Measurements from ENCODE around the gene HOXD9.

Gene HOXD9

DNA sequence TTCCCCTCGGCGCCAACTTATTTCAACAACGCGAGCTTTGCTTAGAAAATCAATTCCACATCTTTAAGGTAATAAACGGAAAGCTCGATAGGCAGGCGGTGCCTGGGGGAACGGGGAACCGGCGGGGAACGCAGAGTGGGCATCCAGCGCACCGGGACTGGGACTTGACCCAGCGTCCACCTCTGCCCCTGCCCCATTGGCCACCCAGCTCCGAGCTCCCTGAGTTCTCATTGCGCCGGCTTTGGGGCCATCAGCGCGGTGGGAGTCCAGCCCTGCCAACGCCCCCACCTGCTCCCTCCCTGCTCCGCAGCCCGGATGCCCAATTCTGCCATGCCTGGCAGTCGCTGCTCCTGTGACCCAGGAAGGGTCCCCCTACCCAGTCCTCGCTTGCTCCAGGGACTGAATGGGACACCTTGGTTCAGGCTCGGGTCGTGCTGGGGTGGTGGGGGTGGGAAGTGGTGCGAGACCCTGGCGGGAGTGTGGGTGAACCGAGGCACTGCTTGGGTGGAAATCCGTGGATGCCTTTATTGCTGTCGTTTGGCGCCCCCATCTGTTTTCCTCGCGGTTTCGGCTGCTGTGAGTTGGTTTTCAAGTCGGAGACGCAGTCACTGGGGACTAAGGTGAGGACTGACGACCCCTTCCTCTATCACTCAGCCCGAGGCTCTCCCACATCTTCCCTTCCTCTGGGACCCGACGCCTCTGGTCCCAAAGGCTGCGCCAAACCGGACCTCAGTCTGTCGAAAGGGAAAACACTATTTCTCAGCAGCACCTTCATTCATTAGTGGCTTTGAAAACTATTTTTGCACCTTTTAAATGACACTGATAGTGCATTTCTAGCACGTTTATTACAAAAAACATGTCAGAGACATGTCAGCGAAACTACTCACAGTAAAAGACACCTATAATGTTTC lies 36.4 kb upstream of the HOXD9 start:
- no peak for DNase-seq

DNA sequence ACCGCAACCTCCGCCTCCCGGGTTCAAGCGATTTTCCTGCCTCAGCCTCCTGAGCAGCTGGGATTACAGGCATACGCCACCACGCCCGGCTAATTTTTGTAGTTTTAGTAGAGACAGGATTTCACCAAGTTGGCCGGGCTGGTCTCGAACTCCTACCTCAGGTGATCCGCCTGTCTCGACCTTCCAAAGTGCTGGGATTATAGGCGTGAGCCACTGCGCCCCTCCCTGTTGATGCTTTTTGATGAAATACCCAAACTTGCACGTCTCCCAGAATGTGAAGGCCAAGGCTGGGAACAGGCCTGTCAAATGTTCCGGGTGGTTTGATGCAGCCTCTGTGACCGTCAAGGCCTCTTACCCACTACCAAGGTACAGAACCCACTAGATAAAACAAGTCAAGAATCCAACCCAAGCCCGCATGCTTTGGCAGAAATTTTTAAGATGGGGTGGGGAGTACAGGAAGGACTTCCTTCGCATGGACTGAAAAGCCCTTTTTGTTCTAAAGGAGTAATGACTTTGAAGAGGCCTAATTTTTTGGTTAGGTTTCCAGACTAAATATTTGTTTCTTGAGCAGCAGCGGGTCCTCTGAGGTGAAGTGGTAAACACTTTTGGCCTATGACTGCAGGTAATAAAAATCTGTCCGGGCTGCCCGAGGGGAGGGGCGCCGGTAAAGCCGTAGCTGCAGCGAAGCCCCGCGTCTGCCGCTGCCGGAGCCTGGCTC lies 35.0 kb upstream of the HOXD9 start:
- DNase-seq: no peak

DNA sequence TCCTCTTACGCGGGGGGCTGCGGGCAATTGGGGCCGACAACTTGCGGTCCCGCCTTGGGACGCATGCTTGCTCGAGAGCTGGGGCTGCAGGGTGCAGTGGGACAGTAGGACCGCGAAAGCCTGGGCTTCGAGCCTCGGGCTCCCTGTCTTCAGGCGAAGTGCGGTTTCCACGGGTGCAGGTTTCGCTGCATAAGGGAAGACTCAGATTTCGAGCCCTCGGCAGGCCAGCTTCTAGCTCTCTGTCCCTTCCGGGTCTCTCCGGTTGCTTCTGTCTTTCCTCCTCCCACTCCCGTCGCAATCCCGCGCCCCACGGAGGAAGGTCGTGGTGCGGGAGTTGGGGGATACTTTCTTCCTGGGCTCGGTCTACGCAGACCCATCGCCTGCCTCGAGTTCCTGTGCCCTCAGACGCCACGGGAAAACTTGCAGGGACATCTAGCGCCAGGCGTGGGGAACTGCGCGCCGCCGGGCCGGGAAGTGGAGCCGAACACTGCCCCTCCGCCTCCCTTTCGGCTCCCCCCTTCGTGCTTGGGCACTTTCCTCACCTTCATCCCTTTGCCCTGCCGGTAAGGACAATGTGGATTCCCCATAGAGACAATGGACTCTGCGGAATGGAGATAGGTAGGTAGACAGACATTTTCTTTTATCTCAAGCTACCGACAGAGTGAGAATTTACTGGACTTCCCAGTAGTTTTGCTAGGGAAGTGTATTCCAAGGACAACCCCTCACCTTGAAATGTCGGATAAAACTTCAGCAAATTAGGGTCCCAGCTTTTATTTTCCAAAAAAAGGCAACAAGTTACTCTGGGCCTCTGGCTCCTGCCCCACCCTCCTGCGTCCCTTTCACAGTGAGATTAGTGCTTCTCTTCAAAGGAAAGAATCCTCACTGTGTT lies 34.2 kb upstream of the HOXD9 start:
- DNase-seq: no peak

DNA sequence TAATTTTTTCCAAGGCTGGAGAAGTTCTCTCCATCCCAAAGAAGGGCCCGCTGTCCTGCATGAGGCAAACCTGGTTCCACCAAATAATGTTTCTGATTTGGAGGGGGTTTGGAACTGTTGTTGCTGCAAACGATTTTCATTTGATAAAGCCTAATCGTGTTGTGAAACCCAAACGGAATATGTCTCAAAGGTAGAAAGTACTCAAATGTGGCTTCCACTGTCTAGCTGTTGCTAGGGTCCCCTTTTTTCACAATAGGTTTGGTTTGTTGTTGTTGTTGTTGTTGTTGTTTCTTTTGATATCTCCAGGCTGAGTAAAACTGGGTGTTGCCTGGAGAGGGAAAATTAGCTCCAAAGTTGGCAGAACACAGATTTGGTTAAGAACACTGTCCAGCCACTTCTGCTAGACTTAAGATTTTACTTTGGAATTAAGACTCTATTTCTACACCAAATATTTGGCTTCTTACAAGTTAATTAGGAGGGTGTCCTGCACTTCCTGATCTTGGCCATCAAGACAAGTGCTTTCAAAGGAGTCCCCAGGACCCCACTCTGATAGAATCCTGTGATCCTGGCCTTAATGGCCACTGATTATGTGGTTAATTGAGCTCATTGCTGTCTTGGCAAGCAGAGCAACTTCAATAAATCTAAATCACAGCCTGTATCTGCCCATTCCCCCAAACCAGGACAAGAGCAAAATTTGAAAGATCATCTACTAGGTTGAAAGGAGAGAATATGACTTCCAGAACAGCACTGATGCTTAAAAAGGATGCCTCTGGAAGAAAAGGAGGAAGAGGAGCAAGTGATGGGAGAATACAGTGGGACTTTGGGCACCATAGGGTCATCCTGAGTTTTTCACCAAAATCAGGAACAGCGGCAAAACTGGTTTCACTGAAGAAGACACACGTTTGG lies 33.3 kb upstream of the HOXD9 start:
- DNase-seq: no peak

DNA sequence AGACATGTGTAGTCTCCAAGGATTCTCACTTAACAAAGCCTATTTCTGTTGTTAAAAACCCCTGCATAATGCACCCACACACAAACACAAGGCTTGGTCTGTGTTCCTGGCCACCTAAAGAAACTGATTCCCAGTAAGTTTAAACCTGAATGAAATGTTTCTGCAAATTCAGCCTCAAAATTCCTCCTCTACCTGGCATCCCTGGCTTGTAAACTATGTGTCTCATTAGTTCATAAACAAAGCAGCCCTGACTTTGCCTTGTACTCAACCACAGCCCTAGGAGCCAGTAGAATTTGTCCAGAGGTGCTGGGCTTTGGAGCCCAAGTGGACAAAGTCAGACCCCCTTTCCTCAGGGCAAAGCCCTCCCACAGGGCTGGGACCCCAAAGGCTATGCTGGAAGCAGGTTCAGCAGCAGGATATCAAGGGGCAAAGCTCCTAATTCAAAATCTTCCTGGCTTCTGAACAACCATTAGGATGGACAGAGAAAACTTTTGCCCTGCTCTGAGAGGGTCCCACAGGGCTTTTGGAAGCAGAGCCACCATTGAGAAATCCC lies 32.6 kb upstream of the HOXD9 start:
- no peak for DNase-seq

DNA sequence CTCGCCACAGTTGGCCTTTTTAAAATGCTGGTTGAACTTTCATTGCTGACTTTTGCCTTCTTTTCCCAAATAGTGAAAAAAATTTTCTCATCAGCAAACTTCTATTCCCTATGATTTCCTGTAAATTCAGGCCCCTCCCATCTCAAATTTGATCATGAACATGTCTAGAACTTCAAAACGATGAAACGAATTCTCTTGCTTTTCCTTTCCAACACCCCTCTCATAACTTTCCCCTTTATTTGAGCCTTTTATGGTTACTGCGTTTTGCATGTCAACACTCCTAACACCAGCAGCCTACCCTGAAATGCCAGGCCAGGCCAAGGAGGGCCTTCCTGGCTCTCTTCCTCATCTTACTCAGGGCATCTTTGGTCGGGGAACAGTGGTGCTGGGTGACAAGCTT lies 31.7 kb upstream of the HOXD9 start:
- no peak for DNase-seq

DNA sequence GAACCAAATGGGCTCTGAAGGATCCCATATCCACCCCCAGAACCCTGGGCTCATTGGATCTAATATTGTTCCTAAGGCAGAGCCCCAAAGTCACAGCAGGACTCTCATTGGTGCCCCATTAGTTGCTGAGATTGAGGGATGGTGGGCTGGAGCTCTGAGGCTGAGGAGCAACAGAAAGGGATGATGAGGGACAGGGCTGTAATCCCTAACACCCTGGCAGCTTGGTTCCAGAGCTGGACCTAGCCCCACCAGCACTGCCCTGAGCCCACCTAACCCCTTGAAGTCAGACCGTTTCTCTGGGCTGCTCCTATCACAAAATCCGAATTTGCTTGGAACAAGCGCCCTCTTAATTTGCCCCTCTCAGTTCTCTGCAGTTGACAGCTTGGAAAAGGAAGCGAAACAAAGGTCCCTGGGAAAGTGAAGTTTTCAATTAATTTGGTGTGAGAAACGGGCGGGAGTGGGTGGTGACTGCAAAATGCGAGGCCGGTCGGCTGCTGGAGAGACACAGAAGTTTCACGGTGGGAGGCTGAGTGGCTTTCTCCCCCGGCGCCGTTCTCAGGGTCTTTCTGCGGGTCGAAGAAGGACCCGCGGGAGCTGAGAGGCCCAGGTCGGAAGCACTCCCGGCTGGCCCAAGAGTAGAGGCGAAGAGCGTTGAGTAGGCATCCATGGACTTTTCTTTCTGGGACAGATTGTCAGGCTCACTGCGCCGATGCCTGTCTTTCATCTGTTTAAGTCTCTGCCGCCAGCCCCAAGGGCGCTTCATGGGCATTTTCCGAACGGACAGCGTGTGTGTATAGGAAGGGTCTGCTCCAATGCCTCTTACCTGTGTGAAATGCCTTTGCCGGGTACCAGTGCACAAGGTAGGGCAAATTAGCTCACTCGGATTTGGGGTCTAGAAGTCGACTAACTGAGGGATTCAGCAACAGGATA lies 30.9 kb upstream of the HOXD9 start:
- no peak for DNase-seq

DNA sequence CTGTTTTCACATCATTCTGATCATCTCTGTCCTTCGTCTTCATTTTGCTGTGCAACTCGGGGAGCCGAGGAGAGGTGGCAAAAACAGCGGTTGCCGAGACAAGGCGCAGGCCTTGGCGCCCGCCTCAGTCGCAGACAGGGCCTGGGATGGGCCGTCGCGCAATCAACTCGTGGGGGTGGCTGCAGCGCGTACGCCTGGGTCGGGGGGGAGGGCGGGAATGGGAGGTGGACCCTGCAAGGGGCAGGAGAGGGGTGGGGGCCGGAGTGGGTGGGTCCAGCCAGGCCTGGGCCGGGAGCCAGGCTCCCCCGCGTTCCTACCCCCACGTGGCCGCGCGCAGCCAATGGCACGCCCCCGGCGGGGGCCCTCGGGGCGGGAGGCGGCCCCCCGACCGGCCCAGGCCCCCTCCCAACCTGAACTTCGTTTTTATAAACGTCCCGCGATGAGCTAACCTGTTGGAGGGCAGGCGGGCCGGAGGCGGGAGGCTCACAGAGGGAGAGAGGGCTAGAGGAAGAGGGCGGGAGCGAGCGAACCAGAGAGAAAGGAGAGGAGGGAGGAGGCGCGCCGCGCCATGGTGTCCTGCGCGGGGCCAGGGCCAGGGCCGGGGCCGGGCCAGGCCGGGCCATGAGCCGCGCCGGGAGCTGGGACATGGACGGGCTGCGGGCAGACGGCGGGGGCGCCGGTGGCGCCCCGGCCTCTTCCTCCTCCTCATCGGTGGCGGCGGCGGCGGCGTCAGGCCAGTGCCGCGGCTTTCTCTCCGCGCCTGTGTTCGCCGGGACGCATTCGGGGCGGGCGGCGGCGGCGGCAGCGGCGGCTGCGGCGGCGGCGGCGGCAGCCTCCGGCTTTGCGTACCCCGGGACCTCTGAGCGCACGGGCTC lies 30.0 kb upstream of the HOXD9 start, which contains the start of gene HOXD13:
HOXD13 (plus strand) TSS at position 452 of the 875 bp plus-strand sequence; CDS start at position 622, 170 bp downstream.
- DNase-seq: no peak

DNA sequence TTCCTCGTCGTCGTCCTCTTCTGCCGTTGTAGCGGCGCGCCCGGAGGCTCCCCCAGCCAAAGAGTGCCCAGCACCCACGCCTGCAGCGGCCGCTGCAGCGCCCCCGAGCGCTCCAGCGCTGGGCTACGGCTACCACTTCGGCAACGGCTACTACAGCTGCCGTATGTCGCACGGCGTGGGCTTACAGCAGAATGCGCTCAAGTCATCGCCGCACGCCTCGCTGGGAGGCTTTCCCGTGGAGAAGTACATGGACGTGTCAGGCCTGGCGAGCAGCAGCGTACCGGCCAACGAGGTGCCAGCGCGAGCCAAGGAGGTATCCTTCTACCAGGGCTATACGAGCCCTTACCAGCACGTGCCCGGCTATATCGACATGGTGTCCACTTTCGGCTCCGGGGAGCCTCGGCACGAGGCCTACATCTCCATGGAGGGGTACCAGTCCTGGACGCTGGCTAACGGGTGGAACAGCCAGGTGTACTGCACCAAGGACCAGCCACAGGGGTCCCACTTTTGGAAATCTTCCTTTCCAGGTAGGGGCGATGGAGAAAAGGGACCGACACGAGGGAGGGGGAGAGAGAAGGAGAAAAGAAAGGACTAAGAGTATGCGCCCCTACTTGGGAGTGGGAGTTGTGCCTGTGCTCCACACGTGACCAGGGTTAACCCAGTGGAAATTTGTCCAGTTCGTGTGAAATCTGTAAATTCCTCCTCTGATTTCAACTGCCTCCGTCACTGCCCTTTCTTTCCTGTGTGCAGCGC lies 29.2 kb upstream of the HOXD9 start:
- no peak for DNase-seq

DNA sequence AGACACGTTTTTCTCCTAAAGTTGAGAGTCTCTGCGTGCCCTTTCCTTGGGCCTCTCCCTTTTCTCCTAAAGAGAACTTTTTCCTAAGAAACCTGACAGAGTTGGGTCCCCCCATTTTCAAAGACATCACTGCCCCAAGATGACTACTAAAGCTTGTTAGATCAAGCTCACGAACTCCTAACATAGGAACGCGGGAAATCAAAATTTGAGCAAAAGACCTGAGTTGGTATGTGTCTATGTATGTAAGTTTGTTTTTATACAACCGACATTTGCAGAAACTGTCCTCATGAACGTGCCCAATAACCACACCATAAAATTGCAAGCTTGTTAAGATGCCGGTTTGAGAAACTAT lies 28.6 kb upstream of the HOXD9 start:
- DNase-seq: no peak

DNA sequence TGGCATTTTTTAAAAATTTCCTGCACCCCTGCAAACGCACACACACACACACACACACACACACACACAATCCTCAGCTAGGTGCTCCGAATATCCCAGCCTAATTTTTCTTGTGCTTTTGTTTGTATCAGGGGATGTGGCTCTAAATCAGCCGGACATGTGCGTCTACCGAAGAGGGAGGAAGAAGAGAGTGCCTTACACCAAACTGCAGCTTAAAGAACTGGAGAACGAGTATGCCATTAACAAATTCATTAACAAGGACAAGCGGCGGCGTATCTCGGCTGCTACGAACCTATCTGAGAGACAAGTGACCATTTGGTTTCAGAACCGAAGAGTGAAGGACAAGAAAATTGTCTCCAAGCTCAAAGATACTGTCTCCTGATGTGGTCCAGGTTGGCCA lies 28.2 kb upstream of the HOXD9 start:
- DNase-seq: no peak

DNA sequence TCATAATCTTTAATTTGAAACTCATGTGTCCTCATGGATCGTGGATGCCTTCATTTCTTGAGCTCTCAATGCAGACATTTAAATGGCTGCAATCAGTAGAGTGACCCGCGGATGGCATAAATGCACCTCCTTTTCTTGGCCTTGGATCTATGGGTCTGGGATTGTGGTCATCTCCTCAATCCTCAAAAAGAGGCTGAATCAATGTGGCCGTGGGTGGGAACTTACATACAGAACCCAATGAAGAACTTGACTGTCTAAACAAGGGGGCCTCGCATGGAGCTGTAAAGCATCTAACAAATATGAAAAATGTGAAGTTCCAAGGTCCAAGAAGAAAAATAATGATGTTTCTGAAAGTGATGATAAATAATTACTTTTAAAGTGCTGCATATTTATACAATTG lies 27.1 kb upstream of the HOXD9 start:
- no peak for DNase-seq

DNA sequence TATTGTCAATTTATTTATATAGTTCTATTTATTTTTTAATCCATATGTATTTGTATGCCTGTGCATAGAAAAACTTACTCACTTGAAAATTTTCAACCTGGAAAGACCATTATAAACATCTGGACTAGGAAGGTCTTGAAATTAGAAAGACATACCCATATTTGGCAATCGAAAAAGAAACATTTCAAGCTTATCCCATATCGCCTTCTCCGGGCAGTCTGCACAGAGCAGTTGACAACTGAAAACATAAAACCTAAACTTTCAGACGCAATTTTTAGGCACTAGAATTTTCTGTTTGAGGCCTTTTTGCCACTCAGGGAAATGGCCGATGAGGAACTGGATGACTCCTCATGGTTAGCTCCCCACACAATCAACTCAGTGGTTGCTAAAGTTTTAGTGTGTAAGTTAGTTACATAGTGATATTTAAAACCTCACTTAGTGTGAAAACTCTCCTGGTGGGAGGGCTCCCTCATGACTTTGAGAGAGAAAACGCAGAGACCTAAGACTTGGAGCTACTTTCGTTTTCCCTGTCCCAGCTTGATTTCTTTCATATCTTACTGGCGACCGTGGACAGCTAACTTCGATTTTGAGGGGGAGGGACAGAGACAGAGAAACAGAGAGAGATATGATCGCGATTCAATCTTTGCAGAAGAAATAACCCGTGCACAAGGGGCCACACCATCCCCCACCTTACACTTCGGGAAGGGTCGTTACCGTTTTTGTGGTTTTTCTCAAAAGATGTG lies 26.1 kb upstream of the HOXD9 start:
- no peak for DNase-seq

DNA sequence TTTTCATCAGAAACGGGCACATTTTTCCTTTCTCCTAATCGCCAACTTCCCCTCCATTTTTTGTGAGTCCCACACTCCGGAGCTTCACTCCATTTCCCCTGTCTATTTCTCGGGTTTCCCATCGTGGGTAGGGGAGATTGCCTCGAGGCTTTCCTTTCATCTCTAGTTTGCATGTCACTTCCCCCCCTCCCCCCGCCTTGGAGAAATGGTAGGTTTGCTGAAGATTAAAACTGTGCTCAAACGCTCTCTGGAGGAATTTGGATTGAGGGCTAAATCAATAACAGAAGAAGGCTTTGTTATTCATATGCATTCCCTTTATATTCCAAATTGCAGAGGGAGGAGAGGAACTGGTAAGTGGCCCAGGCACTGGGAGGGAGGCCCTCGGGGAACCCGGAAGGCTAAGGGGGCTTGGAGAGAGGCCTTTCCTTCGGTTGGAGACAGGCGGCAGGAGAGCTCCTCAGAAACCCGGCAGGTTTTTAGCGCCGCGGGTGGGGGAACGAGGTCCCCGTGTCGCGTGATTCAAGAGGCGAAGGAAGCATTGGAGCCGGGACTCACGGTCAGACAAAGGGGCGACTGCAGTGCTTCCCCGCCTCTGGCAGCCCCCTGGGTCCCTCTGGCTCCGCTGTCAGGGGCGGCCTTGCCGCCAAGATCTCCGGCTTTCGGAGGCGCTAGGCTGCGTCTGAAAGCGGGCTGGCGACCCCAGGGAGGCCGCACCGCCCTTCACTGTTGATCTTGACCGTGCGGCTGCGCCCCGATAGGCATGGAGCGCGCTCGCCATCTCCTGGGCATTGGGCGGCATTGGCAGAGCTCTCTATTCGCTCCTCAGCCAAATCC lies 25.3 kb upstream of the HOXD9 start:
- DNase-seq: peak; percentile 36 to 50

DNA sequence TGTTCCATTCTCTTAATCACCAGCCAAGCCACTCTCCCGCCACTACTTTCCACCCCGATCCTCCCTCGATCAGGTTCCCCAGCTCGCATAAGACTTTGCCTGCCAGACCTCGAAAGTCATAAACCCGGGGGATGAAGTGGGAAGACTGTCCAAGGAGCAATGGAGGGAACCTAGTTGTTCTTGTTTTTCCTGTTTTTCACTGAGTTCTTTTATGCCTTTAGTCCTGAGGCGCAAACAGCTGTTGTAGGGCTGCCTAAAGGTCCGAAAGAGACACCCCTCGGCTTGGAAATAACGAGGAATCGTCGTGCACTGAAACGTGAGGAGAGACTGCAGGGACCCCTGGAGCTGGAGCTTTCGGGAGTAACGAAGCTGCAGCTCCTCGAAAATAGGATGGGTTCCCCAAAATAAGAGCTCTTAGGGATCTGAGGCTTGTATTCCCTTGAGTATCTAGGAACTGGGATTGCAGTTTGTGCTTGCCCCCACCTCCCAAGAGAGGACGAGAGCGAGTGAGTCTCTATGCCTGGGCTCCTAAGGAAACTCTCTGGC lies 24.6 kb upstream of the HOXD9 start:
- no peak for DNase-seq

DNA sequence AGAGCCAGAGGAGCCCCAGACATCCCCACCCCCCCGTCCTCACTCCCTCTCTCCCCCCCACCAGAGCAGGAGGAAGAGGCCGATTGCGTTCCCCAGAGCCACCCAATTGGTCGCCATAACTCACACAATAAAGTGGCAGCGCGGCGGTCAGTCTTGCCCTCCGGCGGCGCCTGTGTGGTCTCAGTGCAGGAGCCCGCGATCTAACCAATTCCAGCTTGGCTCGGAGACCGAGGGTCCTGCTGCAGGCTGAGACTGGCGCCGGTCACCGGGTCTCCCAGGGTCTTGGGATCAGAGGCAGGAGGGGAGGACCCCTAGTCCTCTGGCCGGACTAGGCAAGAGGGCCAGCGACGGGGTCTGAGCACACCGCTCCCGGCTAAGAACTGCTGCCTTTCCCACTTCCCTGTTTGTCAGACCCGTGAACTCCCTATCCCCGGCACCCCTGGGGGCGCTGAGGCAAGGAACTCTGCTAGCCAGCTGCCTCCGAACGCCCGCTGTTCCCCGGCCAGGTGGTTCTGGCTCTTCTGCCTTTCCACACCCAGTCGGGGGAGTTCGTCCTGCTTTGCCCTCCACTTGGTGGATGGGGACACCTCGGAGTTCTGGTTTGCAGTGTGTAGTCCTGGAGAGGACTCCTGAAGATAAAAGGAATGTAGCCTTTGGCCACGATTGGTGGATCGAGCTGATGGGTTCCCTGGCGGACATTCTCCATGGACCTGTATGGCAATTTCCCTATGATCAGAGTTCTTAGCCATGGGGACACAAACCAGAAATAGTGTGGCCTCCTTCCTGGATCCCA lies 24.0 kb upstream of the HOXD9 start:
- DNase-seq: no peak

Measured in activated CD4-positive, alpha-beta T cell treated with anti-CD3 and anti-CD28 coated beads for 4 hours (primary cell).